HCT116 (cell line): ENCODE data around the gene PCDH18. TPM values are rescaled to one million over a fixed set of nuclear protein-coding genes. Genes with fewer than 3 reads are reported as not detected.

Experiments
- ATAC-seq: fragments of 200-7000 bp; cut with Tn5 transposase; 2 replicates; pipeline ENCODE4 v1.9.1; 2020; ENCODE audit warnings: mild to moderate bottlenecking, moderate library complexity
- BruUV-seq: library from RNA; stranded (reverse); fragments of 400-500 nt; replicated peaks from 2 replicates; lab custom pipeline; 2021; lab: Mats Ljungman, UMichigan
- CTCF ChIA-PET: fragments of 300-600 bp; sonication (Branson Sonifier 250); formaldehyde crosslinking; loops from one replicate; lab custom pipeline; 2021; ENCODE audit warnings: antibody characterized with exemption; lab: Charles Lee
- POLR2A ChIA-PET: fragments of 300-600, 350-600 bp; sonication (Branson Sonifier 250); formaldehyde crosslinking; loops from one replicate; lab custom pipeline; 2021; ENCODE audit warnings: antibody characterized with exemption; lab: Charles Lee
- RAD21 ChIA-PET, 2 experiments: fragments of 300-600 bp; sonication (Branson Sonifier 250); formaldehyde crosslinking; loops; one replicate each; lab custom pipeline; 2023; ENCODE audit warnings: low total read pairs in 2 of 2; ENCODE audit not compliant: uncharacterized antibody in 2 of 2, unreplicated experiment in 2 of 2, low non-redundant PET in 1 of 2; lab: Charles Lee
- DNase-seq: peaks from one replicate; pipeline ENCODE4 v3.0.0-alpha.2; 2010; ENCODE audit warnings: low read depth, low spot score
- H2AFZ ChIP-seq: fragments of 200-600 bp; shearing (Covaris generic), sonication (generic); 2 replicates; pipeline ENCODE4 v1.6.1; 2017; ENCODE audit warnings: low read depth, mixed run types, mixed read lengths, antibody characterized with exemption, low read length; ENCODE audit not compliant: poor library complexity, severe bottlenecking
- H3K27ac ChIP-seq: 2 replicates; pipeline ENCODE4 v1.5.1; 2012; ENCODE audit warnings: low read depth, low read length
- H3K27me3 ChIP-seq: fragments of 200-600 bp; sonication (generic); 2 replicates; pipeline ENCODE4 v1.6.1; 2016; ENCODE audit warnings: mixed run types, low read length, mixed read lengths; ENCODE audit not compliant: insufficient read depth
- H3K36me3 ChIP-seq, 2 experiments: fragments of 200-500 bp in 1 of 2; fragments of 200-600 bp in 1 of 2; sonication (Bioruptor generic) in 1 of 2; sonication (generic) in 1 of 2; 2 replicates each; pipeline versions ENCODE4 v1.5.1 to v1.6.1; 2014 to 2016; ENCODE audit warnings: low read length in 2 of 2, inconsistent platforms in 1 of 2, mixed read lengths in 1 of 2, mixed run types in 1 of 2; ENCODE audit not compliant: insufficient read depth in 2 of 2, control insufficient read depth in 1 of 2
- H3K4me1 ChIP-seq, 2 experiments: fragments of 200-600 bp in 1 of 2; sonication (generic) in 1 of 2; 2 replicates each; pipeline versions ENCODE4 v1.5.1 to v1.6.1; 2012 to 2017; ENCODE audit warnings: low read length in 2 of 2, inconsistent platforms in 1 of 2, mild to moderate bottlenecking in 1 of 2, mixed read lengths in 1 of 2, mixed run types in 1 of 2, moderate library complexity in 1 of 2; ENCODE audit not compliant: insufficient read depth in 2 of 2, control insufficient read depth in 1 of 2
- H3K4me2 ChIP-seq: fragments of 200-600 bp; sonication (generic); 2 replicates; pipeline ENCODE4 v1.6.1; 2017; ENCODE audit warnings: mixed run types, low read length, mixed read lengths
- H3K4me3 ChIP-seq, 2 experiments: fragments of 200-600 bp in 1 of 2; sonication (generic) in 1 of 2; replicated peaks in 1 of 2; 2 replicates each; pipeline ENCODE4 v1.5.1; 2011 to 2016; ENCODE audit warnings: low read length in 2 of 2, control low read depth in 1 of 2, low read depth in 1 of 2, mild to moderate bottlenecking in 1 of 2, mixed read lengths in 1 of 2, mixed run types in 1 of 2
- H3K79me2 ChIP-seq: fragments of 200-600 bp; sonication (generic); 2 replicates; pipeline ENCODE4 v1.6.1; 2017; ENCODE audit warnings: mild to moderate bottlenecking, mixed run types, low read length, moderate library complexity, mixed read lengths; ENCODE audit not compliant: insufficient read depth
- H3K9ac ChIP-seq: fragments of 200-600 bp; sonication (generic); 2 replicates; pipeline ENCODE4 v1.6.1; 2016; ENCODE audit warnings: low read length, mixed read lengths
- H3K9me2 ChIP-seq: fragments of 200-600 bp; sonication (generic), shearing (Covaris generic); 2 replicates; pipeline ENCODE4 v1.6.1; 2017; ENCODE audit warnings: mixed run types, mild to moderate bottlenecking, moderate library complexity; ENCODE audit not compliant: insufficient read depth
- H3K9me3 ChIP-seq, 2 experiments: fragments of 200-500 bp in 1 of 2; fragments of 200-600 bp in 1 of 2; sonication (Bioruptor generic) in 1 of 2; sonication (generic) in 1 of 2; 2 replicates each; pipeline ENCODE4 v1.6.1; 2014 to 2017; ENCODE audit warnings: low read length in 2 of 2, mixed read lengths in 2 of 2, inconsistent platforms in 1 of 2, low read depth in 1 of 2, mild to moderate bottlenecking in 1 of 2, mixed run types in 1 of 2, moderate library complexity in 1 of 2; ENCODE audit not compliant: control insufficient read depth in 1 of 2, insufficient read depth in 1 of 2
- H4K20me1 ChIP-seq: fragments of 200-600 bp; sonication (generic), shearing (Covaris generic); 2 replicates; pipeline ENCODE4 v1.6.1; 2017; ENCODE audit warnings: mixed run types, mild to moderate bottlenecking, moderate library complexity; ENCODE audit not compliant: insufficient read depth
- CBX3 ChIP-seq: IDR thresholded peaks from 2 replicates; pipeline ENCODE4 v1.6.1; 2012; ENCODE audit warnings: low read depth
- CEBPB ChIP-seq: IDR thresholded peaks from 2 replicates; pipeline ENCODE4 v1.6.1; 2012; ENCODE audit warnings: low read depth
- EZH2phosphoT487 ChIP-seq: fragments of 200-600 bp; IDR thresholded peaks from 2 replicates; pipeline ENCODE4 v1.6.1; 2018; ENCODE audit warnings: antibody characterized with exemption, borderline replicate concordance
- FOSL1 ChIP-seq: IDR thresholded peaks from 2 replicates; pipeline ENCODE4 v1.6.1; 2012; ENCODE audit warnings: low read depth
- MAX ChIP-seq: IDR thresholded peaks from 2 replicates; pipeline ENCODE4 v1.6.1; 2012
- RAD21 ChIP-seq: IDR thresholded peaks from 2 replicates; pipeline ENCODE4 v1.6.1; 2012; ENCODE audit warnings: low read depth, mild to moderate bottlenecking
- SIN3A ChIP-seq: IDR thresholded peaks from 2 replicates; pipeline ENCODE4 v1.6.1; 2012; ENCODE audit warnings: low read depth
- SP1 ChIP-seq: IDR thresholded peaks from 2 replicates; pipeline ENCODE4 v1.6.1; 2012; ENCODE audit warnings: low read depth
- TCF7L2 ChIP-seq: IDR thresholded peaks from 2 replicates; pipeline ENCODE4 v1.7.0; 2011; ENCODE audit warnings: borderline replicate concordance, inconsistent platforms; ENCODE audit not compliant: insufficient read depth, insufficient read length; ENCODE audit errors: extremely low read depth
- YY1 ChIP-seq: IDR thresholded peaks from 2 replicates; pipeline ENCODE4 v1.6.1; 2011; ENCODE audit warnings: low read length, low read depth, moderate library complexity, mild to moderate bottlenecking; ENCODE audit not compliant: insufficient replicate concordance; ENCODE audit errors: extremely low read depth
- ZBTB33 ChIP-seq: IDR thresholded peaks from 2 replicates; pipeline ENCODE4 v1.6.1; 2011; ENCODE audit warnings: mild to moderate bottlenecking, low read length, moderate library complexity; ENCODE audit not compliant: insufficient replicate concordance; ENCODE audit errors: extremely low read depth
- ZNF274 ChIP-seq: fragments of 200-500 bp; sonication (Bioruptor generic); IDR thresholded peaks from 2 replicates; pipeline ENCODE4 v1.6.1; 2014; ENCODE audit warnings: mild to moderate bottlenecking, low read depth, low read length, inconsistent platforms
- intact Hi-C: fragments of 100-400 bp; cut with micrococcal nuclease; formaldehyde crosslinking; loops from 2 replicates; pipeline ENCODE4 v1.10.0; 2022
- total RNA-seq: library from RNA; stranded (reverse); gene quantifications from one replicate; pipeline ENCODE4 v1.2.1, GENCODE V29; 2021; ENCODE audit not compliant: unreplicated experiment

PCDH18 gene
- total RNA-seq, 1 experiment from 2014 or later = 0.17 TPM

GRCh38 chr4:137543648-137544047, 11.4 kb upstream of the PCDH18 start:
- Histone ChIP-seq H3K27me3 (no peaks in the 10 kb centered on the region), H3K9ac (no peak overlapping the region), H3K9me3 (no peaks in the 10 kb centered on the region)
- intact Hi-C loops = no loop called here
- no peak for DNase-seq
- no peak for TF ChIP-seq EZH2phosphoT487
- TF ChIP-seq SIN3A = no peak
- no peak for TF ChIP-seq MAX
- TF ChIP-seq FOSL1 = no peak
- TF ChIP-seq ZNF274 = no peak
- TF ChIP-seq RAD21 = no peak
- TF ChIP-seq TCF7L2 = no peak
- TF ChIP-seq CEBPB = no peak
- TF ChIP-seq YY1 = no peak
- TF ChIP-seq CBX3 = no peak
- TF ChIP-seq SP1 = no peak
- no peak for TF ChIP-seq ZBTB33
- TF ChIP-seq, all 23 proteins: peak for 0
- no peak overlapping the region for H2AFZ ChIP-seq
- no peak overlapping the region for H3K4me2 ChIP-seq
- H3K4me3 ChIP-seq = no peak overlapping the region
- RAD21 ChIA-PET = no interaction called here
- H3K27ac ChIP-seq = no peak overlapping the region
- BruUV-seq = no TSS peak
- H3K9me2 ChIP-seq = no peaks in the 10 kb centered on the region
- no peaks in the 10 kb centered on the region for H4K20me1 ChIP-seq
- CTCF ChIA-PET = no interaction called here
- H3K4me1 ChIP-seq = peaks cover 0 to 6% of the 10 kb centered on the region in 2 experiments; a peak in 2 of 4 replicates
- no peaks in the 10 kb centered on the region for H3K36me3 ChIP-seq
- no peaks in the 10 kb centered on the region for H3K79me2 ChIP-seq
- POLR2A ChIA-PET = no interaction called here
- no peak for ATAC-seq
